Endothelial cell of umbilical vein (primary cell): ENCODE measurements around the gene DARS2. TPM values are rescaled to one million over a fixed set of nuclear protein-coding genes. Genes with fewer than 3 reads are reported as not detected.

Source experiments
- BruUV-seq: library from RNA; stranded (reverse); fragments of 400-500 nt; replicated peaks from 2 replicates; lab custom pipeline; 2021; lab: Mats Ljungman, UMichigan
- CTCF ChIA-PET: fragments of 300-600, 350-600 bp; sonication (Branson Sonifier 250); formaldehyde crosslinking; loops from one replicate; lab custom pipeline; 2021; ENCODE audit warnings: antibody characterized with exemption, inconsistent platforms; lab: Charles Lee
- POLR2A ChIA-PET: fragments of 300-600, 350-600 bp; sonication (Branson Sonifier 250); formaldehyde crosslinking; loops from one replicate; lab custom pipeline; 2021; ENCODE audit warnings: antibody characterized with exemption, inconsistent platforms; lab: Charles Lee
- DNase-seq: peaks from one replicate; pipeline ENCODE4 v3.0.0-alpha.2; 2011; ENCODE audit warnings: low read depth, low spot score
- FAIRE-seq: peaks from 2 replicates; lab custom pipeline; 2011; peaks lifted over from hg19 to GRCh38; lab: Jason Lieb, UNC
- H2AFZ ChIP-seq: 2 replicates; pipeline ENCODE4 v1.6.0; 2012; ENCODE audit warnings: low read depth, low read length, control low read depth, inconsistent platforms
- H3K27ac ChIP-seq: 2 replicates; pipeline ENCODE4 v1.5.1; 2011; ENCODE audit warnings: low read depth, mild to moderate bottlenecking, control low read depth, low read length, moderate library complexity; ENCODE audit not compliant: insufficient read depth
- H3K27me3 ChIP-seq, 2 experiments: 2 replicates each; pipeline versions ENCODE4 v1.6.0 to v1.6.1; 2011; ENCODE audit warnings: low read length in 2 of 2, mixed read lengths in 1 of 2; ENCODE audit not compliant: control insufficient read depth in 2 of 2, insufficient read depth in 2 of 2
- H3K36me3 ChIP-seq, 2 experiments: 2 replicates in 1 of 2; 3 replicates in 1 of 2; pipeline ENCODE4 v1.5.1; 2011; ENCODE audit warnings: low read length in 2 of 2, mild to moderate bottlenecking in 1 of 2, moderate library complexity in 1 of 2; ENCODE audit not compliant: control insufficient read depth in 2 of 2, insufficient read depth in 2 of 2; ENCODE audit errors: extremely low read depth in 1 of 2
- H3K4me1 ChIP-seq: 3 replicates; pipeline ENCODE4 v1.5.1; 2011; ENCODE audit warnings: mild to moderate bottlenecking, low read length; ENCODE audit not compliant: control insufficient read depth, insufficient read depth; ENCODE audit errors: extremely low read depth
- H3K4me2 ChIP-seq: 2 replicates; pipeline ENCODE4 v1.6.1; 2011; ENCODE audit warnings: low read length, control low read depth, mixed read lengths; ENCODE audit not compliant: insufficient read depth
- H3K4me3 ChIP-seq, 3 experiments: fragments of 200-600 bp in 1 of 3; sonication (generic), shearing (Covaris generic) in 1 of 3; replicated peaks in 1 of 3; 2 replicates each; pipeline ENCODE4 v1.5.1; 2011 to 2016; ENCODE audit warnings: control low read depth in 3 of 3, low read length in 3 of 3, mild to moderate bottlenecking in 2 of 3, inconsistent platforms in 1 of 3, low read depth in 1 of 3, moderate library complexity in 1 of 3; ENCODE audit not compliant: insufficient read depth in 1 of 3
- H3K79me2 ChIP-seq: 2 replicates; pipeline ENCODE4 v1.6.0; 2012; ENCODE audit warnings: low read length, inconsistent platforms; ENCODE audit not compliant: control insufficient read depth, insufficient read depth
- H3K9ac ChIP-seq: replicated peaks from 2 replicates; pipeline ENCODE3; 2011; ENCODE audit warnings: low read length, control low read depth; ENCODE audit not compliant: insufficient read depth; ENCODE audit errors: extremely low read depth
- H3K9me1 ChIP-seq: replicated peaks from 3 replicates; pipeline ENCODE4 v1.6.0; 2011; ENCODE audit warnings: mild to moderate bottlenecking, low read length; ENCODE audit not compliant: control insufficient read depth, insufficient read depth; ENCODE audit errors: extremely low read depth
- H3K9me3 ChIP-seq: replicated peaks from 2 replicates; pipeline ENCODE4 v1.5.1; 2012; ENCODE audit warnings: low read length, inconsistent platforms; ENCODE audit not compliant: control insufficient read depth, insufficient read depth
- H4K20me1 ChIP-seq: replicated peaks from 2 replicates; pipeline ENCODE3; 2011; ENCODE audit warnings: mild to moderate bottlenecking, low read length; ENCODE audit not compliant: control insufficient read depth, insufficient read depth; ENCODE audit errors: extremely low read depth
- FOS ChIP-seq: IDR thresholded peaks from 2 replicates; pipeline ENCODE4 v1.6.1; 2011; ENCODE audit warnings: mild to moderate bottlenecking, low read length, moderate library complexity, borderline replicate concordance; ENCODE audit not compliant: insufficient read depth
- GATA2 ChIP-seq: IDR thresholded peaks from 2 replicates; pipeline ENCODE4 v1.7.0; 2011; ENCODE audit warnings: low read depth, mild to moderate bottlenecking, moderate library complexity, mixed read lengths, low read length; ENCODE audit not compliant: insufficient read length, insufficient read depth
- JUN ChIP-seq: IDR thresholded peaks from 2 replicates; pipeline ENCODE4 v1.6.1; 2011; ENCODE audit warnings: borderline replicate concordance, low read depth; ENCODE audit not compliant: insufficient read length, insufficient read depth
- POLR2A ChIP-seq: IDR thresholded peaks from 2 replicates; pipeline ENCODE4 v1.6.1; 2012; ENCODE audit warnings: low read depth, mild to moderate bottlenecking, control low read depth, low read length
- POLR2AphosphoS5 ChIP-seq: IDR thresholded peaks from 2 replicates; pipeline ENCODE4 v1.6.1; 2012; ENCODE audit warnings: low read depth, mild to moderate bottlenecking, control low read depth, low read length, moderate library complexity; ENCODE audit not compliant: insufficient read depth
- dilution Hi-C: fragments of 300-500 bp; cut with MboI; formaldehyde crosslinking; loops from one replicate; pipeline ENCODE4 v1.15.0; 2019; ENCODE audit warnings: low sequenced_read_pairs; ENCODE audit not compliant: extremely low pct_ligation_motif_present
- intact Hi-C: fragments of 100-400 bp; cut with micrococcal nuclease; formaldehyde crosslinking; loops from one replicate; pipeline ENCODE4 v1.10.0; 2022
- polyA plus RNA-seq, 4 experiments: library from polyadenylated mRNA; depleted of rRNA in 3 of 4; stranded (reverse) in 3 of 4; unstranded in 1 of 4; fragments of >200 nt; gene quantifications; 2 replicates each; pipeline versions ENCODE4 v1.2.1 to v1.2.3, GENCODE V29; 2011 to 2012; ENCODE audit warnings: missing spikeins in 1 of 4
- total RNA-seq: library from RNA; stranded (reverse); gene quantifications from 2 replicates; pipeline ENCODE4 v1.2.3, GENCODE V29; 2021

Gene DARS2
- total and polyA plus RNA-seq, 2 donors (not counting 3 experiments of a cell fraction or from before 2014, with no cell fraction given) = 17.4 to 33.6 TPM

GRCh38 chr1:173889885-173890284 lies 65.4 kb downstream of the DARS2 start:
- H3K9me3 ChIP-seq = no peaks in the 10 kb centered on the region
- no peak overlapping the region for H2AFZ ChIP-seq
- no peaks in the 10 kb centered on the region for H3K4me1 ChIP-seq
- no peaks in the 10 kb centered on the region for H3K27me3 ChIP-seq
- intact Hi-C loops (no loop called here), dilution Hi-C loops (no loop called here)
- no peak overlapping the region for H3K27ac ChIP-seq
- no peak overlapping the region for H3K4me2 ChIP-seq
- peaks cover 0 to 7% of the 10 kb centered on the region in 2 experiments for H3K36me3 ChIP-seq
- POLR2A ChIA-PET = interaction anchor here (1.5 kb wide), 1 partner anchor 22 kb away, joined by 4 read pairs; the partner anchor contains the start of gene ZBTB37
- TF ChIP-seq POLR2AphosphoS5 (no peak), GATA2 (no peak), JUN (no peak)
- H3K9me1 ChIP-seq = no peaks in the 10 kb centered on the region
- CTCF ChIA-PET = interaction anchor here (1.0 to 1.4 kb wide), 3 partner anchors 8 to 26 kb away, joined by 3 to 4 read pairs (median 3); no protein-coding TSS in a partner anchor
- no peak overlapping the region for H3K4me3 ChIP-seq
- H4K20me1 ChIP-seq = no peaks in the 10 kb centered on the region
- no peak overlapping the region for H3K9ac ChIP-seq
- no peaks in the 10 kb centered on the region for H3K79me2 ChIP-seq
- FAIRE-seq (no peak), DNase-seq (no peak)
- BruUV-seq = no TSS peak

DNA sequence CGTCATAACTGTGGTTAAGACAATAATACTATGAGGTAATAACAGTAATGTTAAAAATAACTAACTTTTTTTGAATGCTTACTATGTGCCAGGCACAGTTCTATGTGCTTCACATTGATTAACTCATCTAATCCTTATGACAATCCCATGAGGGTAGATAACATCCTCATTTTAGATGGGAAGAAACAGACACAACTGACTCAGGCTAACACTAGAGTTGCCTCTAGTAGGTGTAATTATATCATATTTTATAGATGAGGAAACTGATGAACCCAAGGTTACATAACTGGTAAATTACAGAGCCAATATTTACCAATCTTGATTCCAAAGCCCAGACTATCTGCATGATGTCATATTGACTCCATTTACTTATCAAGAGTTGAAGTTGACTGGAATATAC lies 69.1 kb downstream of the DARS2 start:
- CTCF ChIA-PET = no interaction called here
- dilution Hi-C loops = no loop called here
- POLR2A ChIA-PET = no interaction called here
- no peak overlapping the region for H3K4me3 ChIP-seq
- no peaks in the 10 kb centered on the region for H3K79me2 ChIP-seq
- no peak overlapping the region for H3K9ac ChIP-seq
- no peaks in the 10 kb centered on the region for H3K9me1 ChIP-seq
- H4K20me1 ChIP-seq = no peaks in the 10 kb centered on the region
- H3K27me3 ChIP-seq = no peaks in the 10 kb centered on the region
- H3K9me3 ChIP-seq = no peaks in the 10 kb centered on the region
- H3K36me3 ChIP-seq = no peaks in the 10 kb centered on the region
- no peak overlapping the region for H3K27ac ChIP-seq
- intact Hi-C loops = no loop called here
- no peak for FAIRE-seq
- no peak overlapping the region for H2AFZ ChIP-seq
- no peak overlapping the region for H3K4me2 ChIP-seq
- BruUV-seq = no TSS peak
- no peak for TF ChIP-seq POLR2AphosphoS5
- TF ChIP-seq POLR2A = no peak
- no peak for TF ChIP-seq FOS
- no peak for DNase-seq
- no peaks in the 10 kb centered on the region for H3K4me1 ChIP-seq
